A204.1 (cell line): ENCODE results near the gene NAGK.

Experiments used
- FAIRE-seq: peaks from 2 replicates; lab custom pipeline; 2012; peaks lifted over from hg19 to GRCh38; lab: Jason Lieb, UNC

The NAGK gene

GRCh38 chr2:71108091-71108490 lies 39.6 kb downstream of the NAGK start:
- no peak for FAIRE-seq

DNA sequence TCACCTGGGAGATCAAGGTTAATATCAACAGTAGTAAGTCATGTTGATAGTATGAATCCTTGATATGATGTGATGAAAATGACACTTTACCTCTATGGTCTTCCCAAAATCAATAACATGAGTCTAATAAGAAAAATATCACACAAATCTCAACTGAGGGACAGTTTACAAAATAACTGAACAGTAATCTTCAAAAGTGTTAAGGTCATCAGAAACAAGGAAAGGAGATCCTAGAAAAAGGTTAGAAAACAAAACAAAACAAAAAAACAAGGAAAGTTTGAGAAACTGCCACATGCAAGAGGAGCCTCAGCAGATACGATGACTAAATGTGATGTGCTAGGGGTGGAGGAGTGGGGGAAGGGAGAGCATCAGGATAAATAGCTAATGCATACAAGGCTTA lies 45.4 kb downstream of the NAGK start:
- FAIRE-seq: no peak

- no peak for FAIRE-seq
These were observed 48.6 kb downstream of the NAGK start for GRCh38 chr2:71117063-71117462.

- FAIRE-seq: no peak
These were observed 51.7 kb downstream of the NAGK start for GRCh38 chr2:71120195-71120594.

GRCh38 chr2:71121479-71121878 lies 53.0 kb downstream of the NAGK start:
- no peak for FAIRE-seq

GRCh38 chr2:71122387-71123298 lies 54.2 kb downstream of the NAGK start:
- no peak for FAIRE-seq

- no peak for FAIRE-seq
These were observed 57.3 kb downstream of the NAGK start for GRCh38 chr2:71125506-71126294.

DNA sequence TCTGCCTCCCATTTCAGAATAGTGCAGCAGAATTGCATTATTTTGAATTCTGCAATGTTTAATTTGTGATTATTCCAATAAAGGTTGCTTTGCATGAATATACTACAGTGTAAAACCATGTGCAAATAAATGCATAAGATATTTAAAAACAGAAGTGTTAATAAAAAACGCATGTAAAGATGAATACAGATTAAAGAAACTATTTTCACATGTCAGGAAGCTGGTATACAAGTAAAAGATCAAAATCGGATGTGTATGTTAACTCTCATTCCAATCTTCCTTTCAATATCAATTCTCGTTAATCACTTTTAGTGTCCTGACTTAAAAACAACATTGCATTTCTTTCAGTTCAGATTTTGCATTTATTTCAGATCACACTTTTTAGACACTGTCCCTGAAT lies 58.5 kb downstream of the NAGK start:
- no peak for FAIRE-seq
